Hepatocyte (in vitro differentiated cells): ENCODE measurements around the gene ASIC2. TPM values are rescaled to one million over a fixed set of nuclear protein-coding genes. Genes with fewer than 3 reads are reported as not detected.

Experiments used
- DNase-seq: peaks from one replicate; pipeline ENCODE4 v3.0.0-alpha.2; 2016; ENCODE audit warnings: low spot score
- H2AFZ ChIP-seq: fragments of 200-600 bp; sonication (generic); 2 replicates; pipeline ENCODE4 v1.6.0; 2016; ENCODE audit warnings: antibody characterized with exemption, mild to moderate bottlenecking
- H3K27ac ChIP-seq: fragments of 200-600 bp; sonication (generic); 2 replicates; pipeline ENCODE4 v1.5.1; 2016; ENCODE audit warnings: mild to moderate bottlenecking
- H3K27me3 ChIP-seq: fragments of 200-600 bp; sonication (generic); 2 replicates; pipeline ENCODE4 v1.6.1; 2016
- H3K36me3 ChIP-seq: fragments of 200-600 bp; sonication (generic); replicated peaks from 2 replicates; pipeline ENCODE4 v1.5.1; 2016; ENCODE audit warnings: low read depth; ENCODE audit not compliant: insufficient read depth
- H3K4me1 ChIP-seq: fragments of 200-600 bp; sonication (generic); 2 replicates; pipeline ENCODE4 v1.5.1; 2016; ENCODE audit warnings: mild to moderate bottlenecking, moderate library complexity; ENCODE audit not compliant: insufficient read depth
- H3K4me2 ChIP-seq: fragments of 200-600 bp; sonication (generic); 2 replicates; pipeline ENCODE4 v1.6.0; 2016
- H3K4me3 ChIP-seq: fragments of 200-600 bp; sonication (generic); 2 replicates; pipeline ENCODE4 v1.5.1; 2016; ENCODE audit warnings: mild to moderate bottlenecking
- H3K79me2 ChIP-seq: fragments of 200-600 bp; sonication (generic); 2 replicates; pipeline ENCODE4 v1.6.0; 2017; ENCODE audit warnings: mild to moderate bottlenecking
- H3K9me2 ChIP-seq: fragments of 200-600 bp; sonication (generic); replicated peaks from 2 replicates; pipeline ENCODE4 v1.6.0; 2017; ENCODE audit warnings: mild to moderate bottlenecking; ENCODE audit not compliant: insufficient read depth
- H3K9me3 ChIP-seq: fragments of 200-600 bp; sonication (generic); 2 replicates; pipeline ENCODE4 v1.5.1; 2016; ENCODE audit warnings: low read depth, mild to moderate bottlenecking
- H4K20me1 ChIP-seq: fragments of 200-600 bp; sonication (generic); 2 replicates; pipeline ENCODE4 v1.6.0; 2016; ENCODE audit warnings: mild to moderate bottlenecking; ENCODE audit not compliant: insufficient read depth, poor library complexity, severe bottlenecking
- EZH2 ChIP-seq: fragments of 200-600 bp; sonication (generic); IDR thresholded peaks from 2 replicates; pipeline ENCODE4 v1.6.1; 2016; ENCODE audit warnings: antibody characterized with exemption, mild to moderate bottlenecking, borderline replicate concordance
- EZH2phosphoT487 ChIP-seq: fragments of 200-600 bp; sonication (generic); IDR thresholded peaks from one replicate; pipeline ENCODE4 v1.6.1; 2018; ENCODE audit warnings: antibody characterized with exemption, mild to moderate bottlenecking, low read depth, moderate library complexity; ENCODE audit not compliant: unreplicated experiment, severe bottlenecking
- WGBS: methylation state at CpG from one replicate; pipeline ENCODE4 v1.1.6; 2016; ENCODE audit warnings: low lambda C conversion rate; ENCODE audit errors: missing lambda C conversion rate; 5-methylcytosine and 5-hydroxymethylcytosine counted together
- polyA plus RNA-seq: library from polyadenylated mRNA; unstranded; fragments of >200 nt; fragmentation: Nextera tagmentation; extraction: Ambion mirVana; gene quantifications from 2 replicates; pipeline ENCODE4 v1.2.1, GENCODE V29; 2016
- total RNA-seq: library from RNA; depleted of rRNA; stranded (reverse); fragments of >200 nt; gene quantifications from 2 replicates; pipeline ENCODE4 v1.2.3, GENCODE V29; 2014
- TF ChIP-seq, protein P1 (sequence below): fragments of 200-600 bp; sonication (generic); IDR thresholded peaks from 2 replicates; pipeline ENCODE4 v1.5.1; 2016; ENCODE audit warnings: antibody characterized with exemption, mild to moderate bottlenecking; ENCODE audit not compliant: poor library complexity

Gene ASIC2
- total and polyA plus RNA-seq, 2 experiments from 2014 or later, result 2.3 to 3.3 TPM

DNA sequence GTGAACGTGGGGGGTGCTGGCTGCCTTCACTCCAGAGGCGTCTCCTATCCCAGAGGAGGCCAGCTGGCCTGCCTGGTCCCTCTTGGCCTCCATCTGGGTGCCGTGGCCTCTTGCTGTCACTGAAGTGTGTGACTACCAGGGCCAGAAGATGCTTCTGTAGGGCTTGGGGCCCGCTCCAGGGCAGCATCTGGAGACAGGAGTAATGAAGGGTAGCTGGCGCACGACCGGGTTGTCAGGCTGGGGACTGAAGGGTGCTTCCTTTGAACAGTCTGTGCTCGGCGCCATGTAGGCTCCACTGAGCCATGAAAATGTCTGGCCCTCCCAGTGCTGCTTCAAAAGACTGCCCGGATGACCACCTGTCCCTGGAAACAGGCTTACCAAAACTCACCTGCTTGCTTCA, 31.3 kb downstream of the ASIC2 start:
- H3K4me2 ChIP-seq, result no peak overlapping the region
- no peak for TF ChIP-seq EZH2
- no peak for TF ChIP-seq EZH2phosphoT487
- TF ChIP-seq, protein P1, sequence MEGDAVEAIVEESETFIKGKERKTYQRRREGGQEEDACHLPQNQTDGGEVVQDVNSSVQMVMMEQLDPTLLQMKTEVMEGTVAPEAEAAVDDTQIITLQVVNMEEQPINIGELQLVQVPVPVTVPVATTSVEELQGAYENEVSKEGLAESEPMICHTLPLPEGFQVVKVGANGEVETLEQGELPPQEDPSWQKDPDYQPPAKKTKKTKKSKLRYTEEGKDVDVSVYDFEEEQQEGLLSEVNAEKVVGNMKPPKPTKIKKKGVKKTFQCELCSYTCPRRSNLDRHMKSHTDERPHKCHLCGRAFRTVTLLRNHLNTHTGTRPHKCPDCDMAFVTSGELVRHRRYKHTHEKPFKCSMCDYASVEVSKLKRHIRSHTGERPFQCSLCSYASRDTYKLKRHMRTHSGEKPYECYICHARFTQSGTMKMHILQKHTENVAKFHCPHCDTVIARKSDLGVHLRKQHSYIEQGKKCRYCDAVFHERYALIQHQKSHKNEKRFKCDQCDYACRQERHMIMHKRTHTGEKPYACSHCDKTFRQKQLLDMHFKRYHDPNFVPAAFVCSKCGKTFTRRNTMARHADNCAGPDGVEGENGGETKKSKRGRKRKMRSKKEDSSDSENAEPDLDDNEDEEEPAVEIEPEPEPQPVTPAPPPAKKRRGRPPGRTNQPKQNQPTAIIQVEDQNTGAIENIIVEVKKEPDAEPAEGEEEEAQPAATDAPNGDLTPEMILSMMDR, result no peak
- H3K9me3 ChIP-seq, result no peaks in the 10 kb centered on the region
- H3K36me3 ChIP-seq, result no peaks in the 10 kb centered on the region
- no peaks in the 10 kb centered on the region for H3K9me2 ChIP-seq
- H2AFZ ChIP-seq, result no peak overlapping the region
- DNase-seq, result no peak
- no peak overlapping the region for H3K4me3 ChIP-seq
- 91% methylated on average over 10 of the region's 10 CpGs for WGBS
- H3K27ac ChIP-seq, result no peak overlapping the region
- no peaks in the 10 kb centered on the region for H3K79me2 ChIP-seq
- no peaks in the 10 kb centered on the region for H3K4me1 ChIP-seq
- no peaks in the 10 kb centered on the region for H4K20me1 ChIP-seq
- no peaks in the 10 kb centered on the region for H3K27me3 ChIP-seq

DNA sequence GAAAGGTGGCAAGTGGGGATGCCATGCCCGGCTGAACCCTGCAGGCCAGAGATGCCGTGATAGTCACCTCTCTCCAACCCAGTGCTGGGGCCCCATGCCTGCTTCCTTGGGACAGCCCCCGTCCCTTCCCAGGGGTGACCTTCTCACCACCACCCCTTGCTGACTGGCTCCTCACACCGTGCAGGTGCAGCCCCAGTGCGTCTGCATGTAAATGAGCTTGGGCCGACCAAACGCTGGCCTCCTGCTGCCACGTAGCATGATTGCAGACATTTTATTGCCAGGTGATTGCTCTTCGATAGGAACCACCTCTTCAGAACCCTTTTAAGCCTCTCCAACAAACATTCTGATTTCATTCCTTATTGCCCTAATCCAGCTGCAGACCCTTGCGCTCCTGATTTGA, 32.5 kb downstream of the ASIC2 start:
- no peaks in the 10 kb centered on the region for H3K27me3 ChIP-seq

DNA sequence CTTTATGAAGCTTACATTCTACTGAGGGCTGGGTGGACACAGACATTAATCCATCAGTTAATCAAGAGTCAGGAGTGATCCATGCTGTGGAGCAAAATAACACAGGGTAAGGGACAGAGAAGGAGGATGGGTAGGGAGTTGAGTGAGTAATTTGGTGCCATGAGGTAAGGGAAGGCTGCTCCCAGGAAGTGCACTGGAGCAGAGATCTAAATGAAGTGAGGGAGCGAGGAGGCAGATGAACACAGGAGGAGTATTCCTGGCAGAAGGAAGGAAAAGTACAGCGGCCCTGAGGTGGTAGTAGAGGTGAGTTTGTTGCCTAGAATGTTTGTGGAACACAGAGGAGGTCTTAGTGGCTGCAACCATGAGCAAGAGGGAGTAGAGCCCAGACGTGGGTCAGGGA, 34.8 kb downstream of the ASIC2 start:
- H3K36me3 ChIP-seq, result no peaks in the 10 kb centered on the region
- no peaks in the 10 kb centered on the region for H3K9me3 ChIP-seq
- H3K4me1 ChIP-seq, result no peaks in the 10 kb centered on the region
- 77% methylated on average over 3 of the region's 3 CpGs for WGBS
- no peak overlapping the region for H3K4me2 ChIP-seq
- H3K27me3 ChIP-seq, result peaks cover 12% of the 10 kb centered on the region
- H3K79me2 ChIP-seq, result no peaks in the 10 kb centered on the region
- no peak for TF ChIP-seq EZH2phosphoT487
- no peak for TF ChIP-seq EZH2
- TF ChIP-seq, protein P1, result no peak
- no peak overlapping the region for H3K4me3 ChIP-seq
- H2AFZ ChIP-seq, result no peak overlapping the region
- DNase-seq, result no peak
- no peaks in the 10 kb centered on the region for H4K20me1 ChIP-seq
- no peaks in the 10 kb centered on the region for H3K9me2 ChIP-seq
- H3K27ac ChIP-seq, result no peak overlapping the region

More for the DNA sequence above, 32.5 kb downstream of the ASIC2 start:
- WGBS, result 57% methylated on average over 10 of the region's 10 CpGs
- no peak overlapping the region for H3K4me3 ChIP-seq
- H4K20me1 ChIP-seq, result no peaks in the 10 kb centered on the region
- H3K36me3 ChIP-seq, result no peaks in the 10 kb centered on the region
- H3K9me2 ChIP-seq, result no peaks in the 10 kb centered on the region
- TF ChIP-seq EZH2, result no peak
- TF ChIP-seq, protein P1, result no peak
- no peak for TF ChIP-seq EZH2phosphoT487
- DNase-seq, result no peak
- no peaks in the 10 kb centered on the region for H3K4me1 ChIP-seq
- H3K27ac ChIP-seq, result no peak overlapping the region
- no peaks in the 10 kb centered on the region for H3K9me3 ChIP-seq
- no peak overlapping the region for H2AFZ ChIP-seq
- no peak overlapping the region for H3K4me2 ChIP-seq
- H3K79me2 ChIP-seq, result no peaks in the 10 kb centered on the region

DNA sequence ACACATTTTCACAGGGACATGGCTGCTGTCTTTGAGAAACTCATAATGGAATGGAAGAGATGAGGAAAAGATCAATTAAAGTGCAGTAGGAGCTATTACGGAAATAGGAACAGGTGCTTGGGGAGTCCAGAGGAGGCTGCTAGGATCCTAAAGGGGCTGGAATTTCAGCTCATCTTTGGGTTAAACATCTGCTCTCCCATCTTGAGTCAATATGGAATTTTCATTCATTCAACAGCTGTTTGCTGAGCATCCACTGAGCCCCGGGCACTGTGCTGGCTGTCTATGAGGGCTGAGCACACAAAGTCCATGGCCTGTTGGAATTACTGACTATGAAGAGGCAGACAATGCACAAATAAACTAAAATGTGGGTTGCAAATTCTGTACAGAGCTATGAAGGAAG, 47.9 kb downstream of the ASIC2 start:
- no peak overlapping the region for H2AFZ ChIP-seq
- no peaks in the 10 kb centered on the region for H3K9me2 ChIP-seq
- H3K27me3 ChIP-seq, result no peaks in the 10 kb centered on the region
- 91% methylated on average over 2 of the region's 2 CpGs for WGBS
- no peaks in the 10 kb centered on the region for H3K9me3 ChIP-seq
- H3K4me3 ChIP-seq, result no peak overlapping the region
- H3K36me3 ChIP-seq, result no peaks in the 10 kb centered on the region
- H3K79me2 ChIP-seq, result no peaks in the 10 kb centered on the region
- no peaks in the 10 kb centered on the region for H4K20me1 ChIP-seq
- H3K4me1 ChIP-seq, result no peaks in the 10 kb centered on the region
- H3K4me2 ChIP-seq, result no peak overlapping the region
- no peak for TF ChIP-seq EZH2
- TF ChIP-seq, protein P1, result no peak
- TF ChIP-seq EZH2phosphoT487, result no peak
- no peak overlapping the region for H3K27ac ChIP-seq
- DNase-seq, result no peak
